CD4-positive, alpha-beta T cell treated with Interferon gamma for 1 hour (primary cell): ENCODE measurements around the gene ENO3.
"Not testable (repeated sequence)": the region's sequence is repeated elsewhere in the genome, so short reads cannot be mapped to it uniquely, and the experiment has no call there.

ENCODE experiments used
- DNase-seq: peaks from one replicate; pipeline ENCODE4 v3.0.0-alpha.2; 2020

ENO3 gene

GRCh38 chr17:4950746-4951204 lies at the start of gene ENO3:
TSS of gene ENO3 (plus strand) at chr17:4951119. CDS start at chr17:4951830, 711 bp downstream.
- no peak for DNase-seq

- peak; percentile 71 for DNase-seq
Measured at GRCh38 chr17:4901648-4902344, 49.1 kb upstream of the ENO3 start.

GRCh38 chr17:4902540-4902939 lies 48.4 kb upstream of the ENO3 start:
- DNase-seq: no peak

GRCh38 chr17:4903051-4903818 lies 47.7 kb upstream of the ENO3 start, which contains the start of gene CHRNE:
TSS of gene CHRNE (minus strand) at chr17:4903098. CDS start at chr17:4903063, 35 bp downstream.
- DNase-seq: peak; percentile 80

- not testable (repeated sequence) for DNase-seq
Measured at GRCh38 chr17:4906642-4907041, 44.3 kb upstream of the ENO3 start.

GRCh38 chr17:4908301-4908700 lies 42.6 kb upstream of the ENO3 start:
- DNase-seq: no peak

- DNase-seq: peak; percentile 84
Measured at GRCh38 chr17:4908711-4909496, 42.0 kb upstream of the ENO3 start.

- no peak for DNase-seq
Measured at GRCh38 chr17:4913994-4914393, 36.9 kb upstream of the ENO3 start.

GRCh38 chr17:4914551-4914950 lies 36.4 kb upstream of the ENO3 start:
- DNase-seq: not testable (repeated sequence)

GRCh38 chr17:4919511-4920047 lies 31.3 kb upstream of the ENO3 start:
- DNase-seq: no peak

- DNase-seq: peak; percentile 38
Measured at GRCh38 chr17:4920351-4921048, 30.4 kb upstream of the ENO3 start.

GRCh38 chr17:4921320-4921719 lies 29.6 kb upstream of the ENO3 start:
- no peak for DNase-seq

GRCh38 chr17:4926577-4927335 lies 24.2 kb upstream of the ENO3 start:
- not testable (repeated sequence) for DNase-seq

GRCh38 chr17:4928881-4929280 lies 22.0 kb upstream of the ENO3 start:
- DNase-seq: no peak

GRCh38 chr17:4931963-4932362 lies 19.0 kb upstream of the ENO3 start, which contains the start of gene GP1BA:
TSS of gene GP1BA (plus strand) at chr17:4932277. CDS start at chr17:4932605, 328 bp downstream.
- DNase-seq: no peak

- DNase-seq: no peak
Measured at GRCh38 chr17:4932756-4933155, 18.2 kb upstream of the ENO3 start.

- no peak for DNase-seq
Measured at GRCh38 chr17:4933646-4934045, 17.3 kb upstream of the ENO3 start.

GRCh38 chr17:4934173-4934979 lies 16.5 kb upstream of the ENO3 start:
- DNase-seq: no peak

GRCh38 chr17:4935650-4936049 lies 15.3 kb upstream of the ENO3 start:
- DNase-seq: no peak

- DNase-seq: no peak
Measured at GRCh38 chr17:4936436-4936835, 14.5 kb upstream of the ENO3 start.

GRCh38 chr17:4937553-4937952 lies 13.4 kb upstream of the ENO3 start:
- DNase-seq: no peak
